RPMI8226 (cell line): ENCODE data around the gene ULK3.

ENCODE experiments used
- DNase-seq: peaks from one replicate; pipeline ENCODE4 v3.0.0-alpha.2; 2015

Gene ULK3

GRCh38 chr15:74821091-74821789 is 21.7 kb downstream of the ULK3 start:
- DNase-seq: peak; percentile 57

DNA sequence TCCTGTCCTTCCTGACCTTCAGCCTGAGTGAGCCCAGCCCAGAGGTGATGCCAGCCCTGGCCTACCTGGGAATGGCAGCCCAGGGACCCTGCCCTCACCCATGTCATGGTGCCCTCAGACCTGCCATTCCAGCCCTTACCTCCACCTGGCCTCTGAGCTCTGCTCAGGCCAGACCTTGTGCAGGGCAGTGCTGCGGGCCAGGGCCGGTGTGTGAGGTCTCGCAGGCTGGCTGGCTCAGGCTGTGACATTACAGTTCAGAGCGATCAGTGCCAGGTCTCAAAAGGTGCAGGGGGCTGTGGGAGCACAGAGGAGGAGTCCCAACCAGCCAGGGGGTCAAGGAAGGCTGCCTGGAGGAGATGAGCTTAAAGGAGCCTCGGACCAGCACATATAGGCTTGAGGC is 22.9 kb downstream of the ULK3 start:
- DNase-seq: no peak

DNA sequence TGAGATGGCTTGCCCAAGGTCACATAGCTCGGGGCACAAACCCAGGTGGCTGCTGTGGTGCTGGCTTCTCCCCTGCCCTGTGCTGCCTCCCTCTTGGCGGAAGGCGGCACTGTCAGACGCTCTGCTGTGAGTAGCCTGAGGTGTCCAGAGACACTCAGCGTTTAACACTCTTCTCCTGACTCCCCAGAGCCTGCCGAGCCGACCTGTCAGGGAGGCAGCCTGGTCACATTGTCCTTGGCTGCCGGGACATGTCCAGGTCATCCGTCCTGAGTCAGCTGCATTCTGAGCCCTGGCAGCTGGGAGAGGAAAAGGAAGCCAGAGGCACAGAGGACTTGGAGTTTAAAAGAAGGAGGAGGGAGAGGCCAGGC is 25.6 kb downstream of the ULK3 start:
- DNase-seq: peak; percentile 79

DNA sequence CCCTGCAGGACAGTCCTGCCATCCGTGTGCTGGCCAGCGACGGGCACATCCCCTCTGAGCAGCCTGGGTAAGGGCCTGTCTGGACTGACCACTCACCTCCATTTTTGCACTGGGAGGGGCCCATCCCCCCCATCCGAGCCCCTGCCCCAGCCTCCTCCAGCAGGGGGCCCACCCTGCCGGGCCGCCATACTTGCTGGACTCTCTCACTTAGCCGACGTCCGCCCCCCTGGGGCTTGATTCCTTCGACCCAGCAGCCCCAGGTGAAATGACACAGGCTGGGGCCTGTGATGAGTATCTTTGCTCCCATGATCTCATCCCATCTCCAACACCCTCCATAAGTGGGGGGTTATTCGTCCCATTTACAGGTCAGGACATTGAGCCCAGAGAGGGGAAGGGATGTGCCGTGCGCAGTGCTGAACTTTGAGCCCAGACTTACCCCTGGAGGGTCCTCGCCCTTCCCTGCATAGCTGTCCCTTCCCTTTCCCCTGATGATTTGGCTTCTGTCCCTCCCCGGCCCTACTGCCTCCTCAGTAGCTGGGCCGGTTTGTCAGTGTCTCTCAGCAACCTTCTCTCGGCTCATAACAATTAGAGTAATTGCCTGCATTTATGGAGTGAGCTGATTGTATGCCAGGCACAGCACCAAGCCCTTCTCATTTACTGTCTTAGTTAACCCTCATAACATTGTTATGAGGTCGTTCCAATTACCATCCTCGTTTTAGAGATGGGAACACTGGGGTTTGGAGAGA is 26.2 kb downstream of the ULK3 start:
- no peak for DNase-seq

DNA sequence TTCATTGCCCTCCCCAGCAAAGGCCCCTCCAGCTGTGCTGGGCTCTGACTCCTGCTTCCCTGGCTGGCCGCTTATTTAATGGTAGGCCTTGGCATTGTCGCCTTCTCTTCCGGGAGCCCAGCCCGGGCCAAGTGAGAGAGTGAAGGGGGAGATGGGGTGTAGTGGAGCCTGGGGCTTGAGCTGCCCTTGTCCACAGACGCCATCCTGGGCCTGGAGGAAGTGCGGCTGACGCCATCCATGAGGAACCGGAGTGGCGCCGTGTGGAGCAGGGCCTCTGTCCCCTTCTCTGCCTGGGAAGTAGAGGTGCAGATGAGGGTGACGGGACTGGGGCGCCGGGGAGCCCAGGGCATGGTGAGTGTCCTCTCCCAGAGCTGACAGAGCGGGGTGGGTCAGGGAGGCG is 27.0 kb downstream of the ULK3 start:
- DNase-seq: no peak

- DNase-seq: peak; percentile 55
Measured at GRCh38 chr15:74815121-74815934, 27.6 kb downstream of the ULK3 start.

DNA sequence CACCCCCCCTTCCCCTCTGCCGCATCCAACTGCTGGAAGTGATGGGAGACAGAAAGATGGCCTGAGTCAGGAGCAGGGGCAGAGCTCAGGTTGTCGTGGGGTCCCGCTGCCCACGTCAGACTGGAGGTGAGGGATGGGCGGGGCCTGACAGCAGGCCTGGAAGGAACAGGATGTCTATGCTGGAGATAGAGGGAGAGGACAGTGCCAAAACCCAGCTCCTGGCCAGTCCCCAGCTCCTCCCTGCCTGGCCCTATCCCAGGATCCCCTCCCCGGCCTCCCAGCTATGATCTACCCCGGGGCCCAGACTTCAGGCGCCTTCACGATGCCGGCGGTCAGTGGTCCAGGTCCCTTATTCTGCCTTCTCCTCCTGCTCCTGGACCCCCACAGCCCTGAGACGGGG is 30.4 kb downstream of the ULK3 start, which contains the start of gene LMAN1L:
Gene LMAN1L (plus strand): TSS at position 303 of the 400 bp plus-strand sequence. CDS start 20 bp downstream, at position 323.
- DNase-seq: no peak

- no peak for DNase-seq
Measured at GRCh38 chr15:74809956-74810355, 33.0 kb downstream of the ULK3 start.

DNA sequence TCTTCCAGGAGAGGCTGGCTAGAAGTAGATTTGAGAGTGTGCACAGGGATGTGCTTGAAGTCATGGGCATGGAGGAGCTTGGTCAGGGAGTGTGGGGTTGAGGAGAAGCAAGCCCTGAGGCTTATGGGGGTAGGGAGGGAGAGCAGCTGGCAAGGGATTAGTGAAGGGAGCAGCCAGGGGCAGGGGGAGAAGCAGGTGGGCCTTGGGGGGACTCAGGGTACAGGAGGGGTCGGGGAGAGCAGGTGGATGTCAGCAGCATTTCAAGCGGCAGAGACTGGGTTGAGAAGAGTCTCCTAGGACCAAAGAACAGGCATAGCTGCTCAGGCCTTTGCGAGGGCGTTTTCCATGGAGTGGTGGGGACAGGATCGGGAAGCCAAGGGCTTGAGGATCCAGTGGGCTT is 33.7 kb downstream of the ULK3 start:
- no peak for DNase-seq

DNA sequence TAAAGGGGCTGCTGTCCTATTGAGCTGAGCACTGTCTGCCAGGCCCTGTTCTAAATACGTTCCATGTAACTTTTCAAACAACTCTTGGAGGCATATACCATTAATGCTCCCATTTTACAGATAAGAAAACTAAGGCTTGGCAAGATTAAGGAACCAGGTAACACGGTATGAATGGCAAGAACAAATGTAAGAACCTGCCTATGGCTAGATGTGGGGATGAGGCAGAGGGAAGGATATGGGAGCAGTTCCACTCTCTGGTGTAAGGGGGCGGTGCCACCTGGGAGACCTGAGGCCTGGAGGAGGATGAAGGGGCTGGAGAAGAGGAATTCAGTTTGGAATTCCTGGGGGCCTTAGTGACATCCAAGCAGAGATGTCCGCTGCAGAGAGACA is 34.1 kb downstream of the ULK3 start:
- DNase-seq: no peak

GRCh38 chr15:74808078-74808839 is 34.7 kb downstream of the ULK3 start:
- peak; percentile 45 for DNase-seq

DNA sequence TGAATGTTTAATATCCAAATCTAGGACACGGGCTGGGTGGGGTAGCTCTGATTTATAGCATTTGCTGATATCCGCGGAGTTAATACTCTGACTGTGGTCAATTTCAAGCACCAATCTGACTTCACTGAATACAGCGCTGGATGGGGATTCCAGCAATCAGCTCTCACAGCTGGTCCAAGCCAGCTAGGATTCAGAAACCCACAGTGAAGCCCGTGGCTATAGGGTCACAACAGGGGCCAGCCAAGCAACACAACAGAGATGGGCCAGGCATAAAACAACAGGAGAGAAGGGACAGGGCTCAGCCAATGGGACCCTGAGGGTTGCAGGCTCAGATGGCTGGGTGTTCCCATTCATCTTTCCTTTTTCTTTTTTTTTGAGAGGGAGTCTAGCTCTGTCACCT is 35.7 kb downstream of the ULK3 start:
- DNase-seq: no peak

GRCh38 chr15:74804935-74805334 is 38.0 kb downstream of the ULK3 start:
- no peak for DNase-seq

- DNase-seq: no peak
Measured at GRCh38 chr15:74802862-74803447, 40.0 kb downstream of the ULK3 start.

DNA sequence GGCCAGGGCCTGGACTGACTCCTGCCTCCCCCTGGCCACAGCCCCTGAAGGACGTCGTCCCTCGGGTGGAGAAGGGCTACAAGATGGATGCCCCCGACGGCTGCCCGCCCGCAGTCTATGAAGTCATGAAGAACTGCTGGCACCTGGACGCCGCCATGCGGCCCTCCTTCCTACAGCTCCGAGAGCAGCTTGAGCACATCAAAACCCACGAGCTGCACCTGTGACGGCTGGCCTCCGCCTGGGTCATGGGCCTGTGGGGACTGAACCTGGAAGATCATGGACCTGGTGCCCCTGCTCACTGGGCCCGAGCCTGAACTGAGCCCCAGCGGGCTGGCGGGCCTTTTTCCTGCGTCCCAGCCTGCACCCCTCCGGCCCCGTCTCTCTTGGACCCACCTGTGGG is 40.7 kb downstream of the ULK3 start:
- DNase-seq: no peak

- no peak for DNase-seq
Measured at GRCh38 chr15:74801311-74801997, 41.5 kb downstream of the ULK3 start.

DNA sequence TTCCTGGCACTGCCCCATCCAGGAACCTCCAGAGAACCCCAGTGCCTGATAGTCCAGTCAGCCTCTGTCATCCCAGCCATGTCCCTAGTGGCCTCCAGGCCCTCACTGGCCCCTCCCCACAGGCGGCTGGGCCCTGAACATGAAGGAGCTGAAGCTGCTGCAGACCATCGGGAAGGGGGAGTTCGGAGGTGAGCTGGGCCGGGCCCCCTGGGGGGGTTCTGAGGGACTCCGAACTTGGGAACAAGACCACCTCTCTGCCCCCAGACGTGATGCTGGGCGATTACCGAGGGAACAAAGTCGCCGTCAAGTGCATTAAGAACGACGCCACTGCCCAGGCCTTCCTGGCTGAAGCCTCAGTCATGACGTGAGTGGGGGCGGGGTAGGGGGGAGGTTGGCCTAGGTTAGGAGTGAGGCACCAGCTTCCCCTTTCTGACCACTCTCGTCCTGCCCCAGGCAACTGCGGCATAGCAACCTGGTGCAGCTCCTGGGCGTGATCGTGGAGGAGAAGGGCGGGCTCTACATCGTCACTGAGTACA is 42.3 kb downstream of the ULK3 start:
- DNase-seq: no peak

- peak; percentile 92 for DNase-seq
Measured at GRCh38 chr15:74799856-74800558, 42.9 kb downstream of the ULK3 start.

GRCh38 chr15:74799255-74799855 is 43.6 kb downstream of the ULK3 start:
- peak; percentile 81 for DNase-seq
